Rectal smooth muscle tissue (tissue), 1 donor: ENCODE measurements around the gene THOC6.

Source experiments
- H3K27ac ChIP-seq: one replicate; pipeline ENCODE4 v1.7.0; 2013; ENCODE audit warnings: low read depth, low read length, inconsistent platforms
- H3K27me3 ChIP-seq: one replicate; pipeline ENCODE4 v1.7.0; 2013; ENCODE audit warnings: low read length; ENCODE audit not compliant: control insufficient read depth, insufficient read depth
- H3K36me3 ChIP-seq: one replicate; pipeline ENCODE4 v1.7.0; 2013; ENCODE audit warnings: low read length; ENCODE audit not compliant: control insufficient read depth, insufficient read depth
- H3K4me1 ChIP-seq: one replicate; pipeline ENCODE4 v1.7.0; 2013; ENCODE audit warnings: low read length; ENCODE audit not compliant: control insufficient read depth, insufficient read depth
- H3K4me3 ChIP-seq: one replicate; pipeline ENCODE4 v1.7.0; 2013; ENCODE audit warnings: low read length
- H3K9ac ChIP-seq: one replicate; pipeline ENCODE4 v1.7.0; 2013; ENCODE audit warnings: low read length

The THOC6 gene

DNA sequence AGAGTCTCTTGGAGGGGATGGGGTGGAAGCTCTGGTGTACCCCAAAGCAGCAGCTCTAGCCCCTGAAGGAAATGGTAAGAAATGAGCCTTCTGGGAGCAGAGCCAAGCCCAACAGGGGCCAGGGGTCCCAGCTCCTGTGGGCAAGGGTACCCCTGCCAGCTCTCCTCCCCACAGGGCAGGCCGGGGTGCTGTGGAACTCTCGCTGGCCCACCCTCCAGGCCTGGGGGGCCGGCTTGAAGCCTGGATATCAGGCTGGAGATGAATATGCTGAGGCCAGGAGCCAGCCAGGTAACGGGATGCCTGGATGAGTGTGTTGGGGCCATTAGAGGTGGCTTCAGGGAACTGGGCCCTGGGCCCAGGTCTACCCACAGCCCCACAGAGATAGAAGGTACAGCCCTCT lies 23.3 kb upstream of the THOC6 start:
- no peaks in the 10 kb centered on the region for H3K4me1 ChIP-seq
- H3K27me3 ChIP-seq = peaks cover 3% of the 10 kb centered on the region
- no peaks in the 10 kb centered on the region for H3K36me3 ChIP-seq
- H3K9ac ChIP-seq = no peak overlapping the region
- H3K4me3 ChIP-seq = no peak overlapping the region
- H3K27ac ChIP-seq = no peak overlapping the region

DNA sequence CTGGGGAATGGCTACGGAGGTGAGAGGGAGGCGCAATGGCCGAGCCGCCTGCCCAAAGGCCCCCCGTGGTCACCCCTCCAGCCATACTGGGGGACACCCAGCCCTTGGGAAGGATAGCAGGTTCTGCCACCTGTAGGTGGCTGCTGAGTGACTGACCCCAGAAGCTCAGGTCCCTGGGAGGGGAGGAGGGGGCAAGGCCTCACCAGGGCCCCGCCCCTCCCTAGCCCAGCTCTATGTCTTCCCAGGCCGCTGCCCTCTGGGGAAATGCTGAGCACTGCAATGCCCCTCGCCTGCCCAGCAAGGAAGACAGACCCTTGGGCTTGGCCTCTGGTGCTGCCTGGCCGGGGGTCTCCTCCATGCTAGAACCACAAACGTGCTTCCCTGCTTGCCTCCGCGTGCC lies 22.5 kb upstream of the THOC6 start:
- H3K36me3 ChIP-seq = no peaks in the 10 kb centered on the region
- no peak overlapping the region for H3K27ac ChIP-seq
- peaks cover 3% of the 10 kb centered on the region for H3K27me3 ChIP-seq
- H3K4me1 ChIP-seq = no peaks in the 10 kb centered on the region
- no peak overlapping the region for H3K4me3 ChIP-seq
- H3K9ac ChIP-seq = no peak overlapping the region

DNA sequence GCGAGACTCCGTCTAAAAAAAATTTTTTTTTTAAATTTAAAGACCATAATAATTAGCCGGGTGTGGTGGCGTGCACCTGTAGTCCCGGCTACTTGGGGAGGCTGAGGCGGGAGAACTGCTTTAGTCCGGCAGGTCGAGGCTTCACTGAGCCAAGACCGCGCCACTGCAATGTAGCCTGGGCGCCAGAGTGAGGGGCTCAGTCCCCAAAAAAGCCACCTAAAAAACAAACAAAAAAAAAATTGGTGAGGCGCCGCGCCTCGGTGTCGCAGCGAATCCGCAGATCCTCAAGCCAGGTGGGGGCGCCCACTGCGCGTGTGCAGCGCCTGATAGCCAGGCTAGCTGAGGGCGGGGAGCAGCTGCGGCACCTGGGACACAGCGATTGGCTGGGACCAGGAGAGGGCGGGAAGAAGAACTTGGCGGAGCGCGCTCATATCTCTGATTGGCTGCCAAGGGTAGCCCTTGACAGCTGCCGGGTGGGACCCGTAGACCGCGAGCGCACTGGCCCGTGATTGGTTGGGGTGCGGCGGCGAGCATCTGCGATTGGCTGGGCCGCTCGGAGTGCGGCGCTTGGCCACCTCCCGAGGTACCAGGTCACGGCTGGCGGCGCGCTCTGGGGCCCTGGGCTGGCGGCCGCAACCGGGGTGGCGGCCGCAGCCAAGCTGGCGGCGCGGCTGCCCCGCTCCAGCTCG lies 20.1 kb upstream of the THOC6 start:
- H3K27ac ChIP-seq = no peak overlapping the region
- H3K9ac ChIP-seq = no peak overlapping the region
- H3K4me3 ChIP-seq = no peak overlapping the region
- no peaks in the 10 kb centered on the region for H3K4me1 ChIP-seq
- no peaks in the 10 kb centered on the region for H3K36me3 ChIP-seq
- H3K27me3 ChIP-seq = peaks cover 7% of the 10 kb centered on the region

DNA sequence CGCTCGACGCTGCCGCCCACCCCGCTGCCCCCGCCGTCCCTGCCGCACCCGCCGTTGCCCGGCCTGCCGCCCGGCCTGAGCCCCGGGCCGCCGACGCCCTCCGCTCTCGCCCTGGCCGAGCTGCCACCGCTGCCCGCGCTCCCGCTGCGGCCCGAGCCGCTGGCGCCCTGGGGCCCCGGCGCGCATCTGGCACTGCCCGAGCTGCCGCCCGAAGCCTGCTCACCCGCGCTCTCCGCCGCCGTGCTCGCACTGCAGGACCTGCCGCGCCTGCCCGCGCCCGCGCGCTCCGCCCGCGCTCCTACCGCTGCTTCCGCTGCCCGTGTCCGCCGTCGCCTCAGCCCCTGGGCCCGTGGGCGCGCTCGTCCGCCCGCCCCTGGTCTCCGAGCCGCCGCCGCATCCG lies 19.5 kb upstream of the THOC6 start:
- Histone ChIP-seq H3K36me3 (no peaks in the 10 kb centered on the region), H3K27me3 (peaks cover 8% of the 10 kb centered on the region), H3K9ac (no peak overlapping the region), H3K27ac (no peak overlapping the region), H3K4me1 (no peaks in the 10 kb centered on the region), H3K4me3 (no peak overlapping the region)

DNA sequence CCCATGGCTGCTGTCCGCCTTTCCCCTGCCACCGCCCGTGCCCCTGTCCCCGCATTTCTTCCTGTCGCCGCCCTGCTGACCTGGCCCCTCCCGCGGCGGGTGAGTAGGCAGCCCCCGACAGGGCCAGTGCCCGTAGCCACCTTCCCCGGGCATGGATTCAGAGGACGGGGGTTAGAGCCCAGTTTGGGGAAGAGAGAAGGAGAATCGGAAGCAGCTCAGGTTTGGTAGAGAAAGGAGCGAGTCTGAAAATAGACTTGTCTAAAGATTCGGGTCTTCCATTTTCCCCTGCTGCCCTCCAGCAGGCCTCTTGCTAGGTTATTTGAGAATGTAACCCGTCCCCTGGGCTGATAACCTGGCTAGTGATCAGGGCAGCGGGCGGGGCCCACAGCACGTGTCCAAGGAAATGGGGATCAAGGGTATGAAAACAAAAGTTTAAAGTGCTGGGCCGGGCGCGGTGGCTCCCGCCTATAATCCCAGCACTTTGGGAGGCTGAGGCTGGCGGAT lies 19.0 kb upstream of the THOC6 start:
- Histone ChIP-seq H3K4me1 (no peaks in the 10 kb centered on the region), H3K36me3 (no peaks in the 10 kb centered on the region), H3K4me3 (peak overlapping the region; percentile 58), H3K27me3 (peaks cover 8% of the 10 kb centered on the region), H3K9ac (peak overlapping the region; percentile 28), H3K27ac (no peak overlapping the region)

DNA sequence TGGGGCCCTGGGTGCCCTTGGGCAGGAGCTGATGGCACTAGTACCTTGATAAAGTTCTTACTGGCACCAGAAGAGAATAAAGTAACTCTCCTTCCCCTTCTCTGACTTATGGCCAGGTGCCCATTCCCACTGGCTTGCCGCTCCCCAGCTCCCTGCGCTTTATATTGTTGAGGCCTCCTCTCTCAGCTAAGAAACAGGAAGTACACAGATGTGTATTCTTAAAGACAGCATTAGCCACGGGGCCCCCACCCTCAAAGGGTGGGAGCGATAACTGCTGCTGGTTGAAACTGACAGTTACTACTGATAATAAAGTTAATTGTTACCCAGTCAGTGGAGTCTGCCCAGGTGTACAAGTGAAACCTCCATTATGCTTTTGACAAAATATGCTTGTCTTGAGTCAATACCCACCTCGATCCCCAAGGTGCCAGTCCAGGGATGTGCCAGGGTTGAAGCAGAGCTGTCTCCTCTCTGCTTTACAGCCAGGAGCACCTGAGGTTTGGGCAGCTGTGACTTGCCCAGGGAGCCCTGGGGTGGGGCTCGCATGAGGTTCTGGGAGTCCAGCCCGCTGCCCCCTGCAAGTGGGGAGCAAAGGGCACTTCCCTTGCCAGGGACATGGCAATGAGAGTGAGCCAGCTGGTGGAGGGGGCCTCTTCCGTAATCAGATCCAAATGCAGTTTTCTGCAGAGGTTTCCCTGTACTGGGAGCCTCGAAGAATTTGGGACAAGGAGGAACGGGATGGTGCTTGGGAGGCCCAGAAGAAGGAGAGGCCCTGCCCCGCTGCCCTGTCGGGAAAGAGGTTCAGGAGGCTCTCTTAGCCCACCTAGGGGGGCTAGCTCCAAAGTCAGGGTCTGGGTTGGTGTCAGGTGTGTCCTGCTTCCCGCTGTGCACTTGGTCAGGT lies 16.5 kb upstream of the THOC6 start:
- Histone ChIP-seq H3K27ac (no peak overlapping the region), H3K4me3 (peak overlapping the region; percentile 14), H3K9ac (no peak overlapping the region), H3K4me1 (no peaks in the 10 kb centered on the region), H3K27me3 (peaks cover 10% of the 10 kb centered on the region), H3K36me3 (no peaks in the 10 kb centered on the region)

DNA sequence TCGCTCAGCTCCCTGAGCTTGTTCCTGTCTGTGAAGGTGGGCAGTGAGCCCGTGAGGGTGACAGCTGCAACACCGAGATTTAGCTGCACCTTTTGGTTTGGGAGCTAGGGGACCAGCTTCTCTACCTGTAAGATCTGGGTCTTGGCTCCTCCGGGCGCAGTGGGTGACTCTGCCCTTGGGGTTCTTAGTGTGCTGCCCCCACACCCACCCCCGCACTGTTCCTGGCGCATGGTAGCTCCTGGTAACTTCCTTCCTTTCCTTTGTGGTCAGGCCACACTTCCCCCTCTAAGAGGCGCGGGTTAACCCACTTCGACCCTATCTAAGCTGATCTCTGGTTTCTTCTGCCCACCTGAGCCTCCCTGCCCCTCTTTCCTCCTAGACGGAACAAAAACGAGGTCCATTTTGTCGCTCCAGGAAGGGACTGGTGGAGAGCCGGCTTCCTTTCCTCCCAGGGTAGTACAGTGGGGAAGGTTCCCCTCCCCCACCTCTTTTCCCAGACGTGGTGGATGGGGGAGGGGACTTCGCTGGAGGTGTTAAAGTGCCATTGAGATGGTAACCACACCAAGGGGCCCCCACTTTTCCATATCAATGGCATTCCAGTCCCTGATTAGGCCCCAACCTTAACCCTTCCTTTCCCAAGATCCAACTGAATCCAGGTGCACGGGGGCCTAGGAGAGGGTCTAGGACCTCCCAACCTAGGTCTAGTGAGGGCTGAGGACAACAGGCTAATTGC lies 15.7 kb upstream of the THOC6 start:
- H3K27ac ChIP-seq = no peak overlapping the region
- H3K9ac ChIP-seq = no peak overlapping the region
- H3K27me3 ChIP-seq = peaks cover 12% of the 10 kb centered on the region
- H3K36me3 ChIP-seq = no peaks in the 10 kb centered on the region
- no peaks in the 10 kb centered on the region for H3K4me1 ChIP-seq
- H3K4me3 ChIP-seq = peak overlapping the region; percentile 14

DNA sequence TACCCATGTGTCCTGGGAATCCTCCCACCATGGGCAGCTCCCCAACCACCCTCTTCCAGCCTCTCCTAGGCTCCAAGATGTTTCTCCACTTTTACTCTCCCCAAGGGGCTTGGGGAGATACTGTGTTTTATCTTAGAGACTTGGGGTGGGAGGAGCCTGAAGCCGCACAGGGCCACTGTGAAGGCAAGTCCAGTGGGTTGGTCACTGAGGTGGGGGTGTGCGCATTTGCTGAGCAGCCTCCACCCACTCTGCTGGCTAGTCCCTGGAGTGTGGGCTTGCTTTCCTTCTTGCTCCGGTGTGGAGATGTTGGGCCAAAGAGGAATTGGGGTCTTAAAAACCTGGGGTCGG lies 15.2 kb upstream of the THOC6 start:
- Histone ChIP-seq H3K36me3 (no peaks in the 10 kb centered on the region), H3K27ac (no peak overlapping the region), H3K9ac (no peak overlapping the region), H3K4me3 (no peak overlapping the region), H3K4me1 (no peaks in the 10 kb centered on the region), H3K27me3 (peaks cover 12% of the 10 kb centered on the region)

DNA sequence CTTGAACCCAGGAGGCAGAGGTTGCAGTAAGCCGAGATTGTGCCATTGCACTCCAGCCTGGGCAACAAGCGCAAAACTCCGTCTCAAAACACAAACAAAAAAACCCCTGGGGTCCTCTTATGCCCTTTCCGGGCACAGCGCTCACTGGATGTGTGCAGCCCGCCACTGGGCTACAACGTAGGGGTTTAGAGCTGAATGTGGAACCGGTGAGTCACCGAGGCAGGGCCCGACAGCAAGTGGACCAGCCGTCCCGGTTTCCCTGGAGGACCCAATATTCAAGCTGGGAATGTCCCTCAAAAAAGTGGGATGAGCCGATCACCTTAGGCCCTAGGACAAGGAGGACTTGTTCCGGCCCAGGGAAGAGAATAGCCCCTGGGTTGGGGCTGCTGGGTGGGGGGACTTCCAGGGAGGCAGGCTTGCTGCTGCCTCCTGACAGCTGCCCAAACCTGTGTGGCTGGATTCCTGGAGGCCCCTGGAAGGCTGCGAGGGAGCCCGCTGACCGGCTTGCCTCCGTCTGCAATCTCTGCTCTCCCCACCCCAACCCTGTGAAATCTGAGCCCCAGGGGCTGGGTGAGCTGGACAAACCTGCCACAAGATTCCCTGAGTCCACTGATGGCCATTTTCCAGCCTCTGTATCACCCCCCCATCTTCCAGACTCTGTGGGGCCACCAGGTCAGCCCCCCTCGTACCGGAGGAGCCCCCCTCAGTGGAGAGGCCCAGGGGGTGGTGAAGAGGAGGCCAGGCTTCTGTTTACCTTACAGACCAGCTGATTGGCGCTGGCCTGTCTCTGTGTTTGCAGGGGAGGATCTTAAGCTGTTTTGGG lies 14.1 kb upstream of the THOC6 start:
- no peak overlapping the region for H3K4me3 ChIP-seq
- peaks cover 12% of the 10 kb centered on the region for H3K27me3 ChIP-seq
- no peaks in the 10 kb centered on the region for H3K36me3 ChIP-seq
- H3K9ac ChIP-seq = no peak overlapping the region
- no peaks in the 10 kb centered on the region for H3K4me1 ChIP-seq
- H3K27ac ChIP-seq = no peak overlapping the region

DNA sequence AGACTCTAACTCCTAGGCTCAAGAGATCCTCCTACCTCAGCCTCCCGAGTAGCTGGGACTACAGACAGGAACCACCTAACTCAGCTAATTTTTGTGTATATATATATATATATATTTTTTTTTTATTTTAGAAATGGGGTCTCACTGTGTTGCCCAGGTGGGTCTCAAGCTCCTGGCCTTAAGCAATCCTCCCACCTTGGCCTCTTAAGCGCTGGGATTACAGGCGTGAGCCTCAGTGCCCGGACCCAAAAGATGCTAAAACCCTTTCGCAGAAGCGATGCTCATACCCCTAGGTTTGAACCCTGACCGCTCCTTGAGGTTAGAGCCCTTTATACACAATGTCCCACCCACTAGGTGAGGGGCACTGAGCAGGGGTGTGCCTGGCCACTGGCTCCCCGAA lies 13.3 kb upstream of the THOC6 start:
- Histone ChIP-seq H3K4me3 (no peak overlapping the region), H3K27me3 (peaks cover 12% of the 10 kb centered on the region), H3K27ac (no peak overlapping the region), H3K36me3 (no peaks in the 10 kb centered on the region), H3K4me1 (no peaks in the 10 kb centered on the region), H3K9ac (no peak overlapping the region)

DNA sequence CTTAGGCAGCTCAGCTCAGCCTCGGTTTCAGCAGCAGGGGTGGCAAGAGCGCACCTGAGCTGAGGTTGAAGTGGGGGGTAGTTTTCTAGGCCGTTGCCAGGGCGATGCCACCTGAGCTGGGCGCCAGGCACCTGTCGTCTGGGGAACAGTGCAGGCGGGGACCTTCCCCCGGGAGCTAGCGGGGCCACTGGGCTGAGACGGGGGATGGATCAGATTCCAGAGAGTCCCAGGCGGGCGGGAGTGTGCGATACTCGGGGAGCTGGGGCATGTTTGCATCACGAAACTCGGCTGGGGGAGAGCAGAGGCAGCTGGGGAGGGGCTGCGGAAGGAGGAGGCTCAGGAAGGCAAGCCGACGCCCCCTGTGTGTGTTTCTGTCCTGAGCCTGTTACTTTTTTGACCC lies 11.6 kb upstream of the THOC6 start:
- no peak overlapping the region for H3K9ac ChIP-seq
- no peaks in the 10 kb centered on the region for H3K4me1 ChIP-seq
- no peak overlapping the region for H3K27ac ChIP-seq
- H3K36me3 ChIP-seq = no peaks in the 10 kb centered on the region
- no peak overlapping the region for H3K4me3 ChIP-seq
- peaks cover 17% of the 10 kb centered on the region for H3K27me3 ChIP-seq
